Measurements from ENCODE around the gene DNAI4. TPM values are rescaled to one million over a fixed set of nuclear protein-coding genes. Genes with fewer than 3 reads are reported as not detected.

The DNAI4 gene
- total and polyA plus RNA-seq, 2 experiments from 2014 or later: 3.2 to 9.9 TPM

- no peak for TF ChIP-seq EZH2phosphoT487 (IDR thresholded peaks at IDR 0.05; ENCODE audit: insufficient read depth, low read depth)
- TF ChIP-seq EZH2 (IDR thresholded peaks at IDR 0.05; ENCODE audit: insufficient read depth, poor library complexity, severe bottlenecking): no peak
- peak overlapping the region; percentile 96 for H3K4me2 ChIP-seq (ENCODE audit: unreplicated experiment)
- H3K9ac ChIP-seq: peak overlapping the region; percentile 95; the same call in 1 of the 2 replicates
These were observed 2.9 kb upstream of the DNAI4 start for GRCh38 chr1:66927528-66927927.

DNA sequence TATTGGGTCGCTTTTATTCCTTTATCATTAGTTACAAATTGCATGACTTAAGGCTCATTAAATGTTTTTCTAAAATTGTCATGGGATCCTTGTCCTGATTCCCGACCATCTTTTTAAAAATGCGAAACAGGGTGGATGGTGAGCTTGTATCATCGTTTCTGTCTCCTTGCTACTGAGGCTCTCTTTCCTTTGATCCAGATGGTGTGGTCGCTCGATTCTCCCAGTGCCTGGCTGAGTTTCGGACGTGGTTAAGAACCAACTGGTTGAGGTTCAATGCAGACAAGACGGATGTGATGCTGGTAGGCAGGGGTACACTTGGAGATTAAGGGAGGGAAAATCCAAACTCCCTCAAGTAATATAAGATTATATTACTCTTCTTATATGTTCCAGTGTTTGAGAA, 1.3 kb upstream of the DNAI4 start:
- in situ Hi-C loops (cut with MboI): no loop called here
- no peaks in the 10 kb centered on the region for H4K20me1 ChIP-seq (ENCODE audit: insufficient read depth)
- peak overlapping the region; percentile 85 for H3K4me3 ChIP-seq
- no peak for TF ChIP-seq EZH2phosphoT487 (IDR thresholded peaks at IDR 0.05; ENCODE audit: insufficient read depth, low read depth)
- no peak for TF ChIP-seq EZH2 (IDR thresholded peaks at IDR 0.05; ENCODE audit: insufficient read depth, poor library complexity, severe bottlenecking)
- DNase-seq: peak; percentile 31
- H3K4me2 ChIP-seq (ENCODE audit: unreplicated experiment): peak overlapping the region; percentile 96
- no peaks in the 10 kb centered on the region for H3K9me3 ChIP-seq (ENCODE audit: low read depth)
- peaks cover 26% of the 10 kb centered on the region for H3F3A ChIP-seq (ENCODE audit: insufficient read depth)
- H3K79me2 ChIP-seq (ENCODE audit: insufficient read depth): peaks cover 80% of the 10 kb centered on the region
- H3K4me1 ChIP-seq (ENCODE audit: insufficient read depth): peaks cover 31% of the 10 kb centered on the region
- 34 to 38% methylated on average over 9 of the region's 9 CpGs for WGBS, 2 experiments (ENCODE audit: low coverage in 1 of 2, low lambda C conversion rate in 2 of 2, missing lambda C conversion rate in 2 of 2)
- H3K27me3 ChIP-seq (replicated peaks; ENCODE audit: insufficient read depth): no peaks in the 10 kb centered on the region
- H3K9me2 ChIP-seq (ENCODE audit: insufficient read depth): no peaks in the 10 kb centered on the region
- peak overlapping the region; percentile 95 for H3K9ac ChIP-seq
- H3K27ac ChIP-seq: peak overlapping the region; percentile 93
- H3K36me3 ChIP-seq (ENCODE audit: low read depth): no peaks in the 10 kb centered on the region
- H2AFZ ChIP-seq: peak overlapping the region; percentile 83

More at GRCh38 chr1:66927528-66927927, 2.9 kb upstream of the DNAI4 start:
- H3K27me3 ChIP-seq (replicated peaks; ENCODE audit: insufficient read depth): no peaks in the 10 kb centered on the region
- H3F3A ChIP-seq (ENCODE audit: insufficient read depth): peaks cover 34% of the 10 kb centered on the region
- H3K9me3 ChIP-seq (ENCODE audit: low read depth): no peaks in the 10 kb centered on the region
- peaks cover 37% of the 10 kb centered on the region for H3K4me1 ChIP-seq (ENCODE audit: insufficient read depth)
- peaks cover 80% of the 10 kb centered on the region for H3K79me2 ChIP-seq (ENCODE audit: insufficient read depth)
- in situ Hi-C loops (cut with MboI): no loop called here
- H4K20me1 ChIP-seq (ENCODE audit: insufficient read depth): 0 out of 2 replicates have a peak, but pooled peaks cover 2% of the 10 kb centered on the region
- H3K36me3 ChIP-seq (ENCODE audit: low read depth): no peaks in the 10 kb centered on the region
- no peak overlapping the region for H2AFZ ChIP-seq
- DNase-seq: peak; percentile 38
- no peak overlapping the region for H3K4me3 ChIP-seq
- no peak overlapping the region for H3K27ac ChIP-seq
- no peaks in the 10 kb centered on the region for H3K9me2 ChIP-seq (ENCODE audit: insufficient read depth)

DNA sequence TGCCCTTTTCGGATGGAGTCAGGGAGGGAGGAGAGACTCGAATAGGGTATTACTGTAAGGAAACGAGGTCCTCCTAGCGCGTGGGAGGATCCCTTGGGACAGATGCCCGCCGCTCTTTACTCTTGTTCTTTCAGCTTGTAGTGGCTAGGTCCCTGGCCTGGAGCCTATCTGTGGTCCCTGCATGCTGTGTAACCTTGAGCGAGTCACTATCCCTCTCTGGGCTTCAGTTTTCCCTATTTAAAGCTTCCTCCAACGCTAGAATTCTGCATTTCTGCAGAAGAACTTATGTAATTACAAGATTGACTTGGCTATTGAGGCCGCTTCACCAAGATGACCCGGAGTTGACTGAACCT, 878 bp upstream of the DNAI4 start:
- Histone ChIP-seq H3K79me2 (ENCODE audit: insufficient read depth) (peaks cover 80% of the 10 kb centered on the region), H3F3A (ENCODE audit: insufficient read depth) (peaks cover 25% of the 10 kb centered on the region), H3K4me2 (ENCODE audit: unreplicated experiment) (peak overlapping the region; percentile 96), H4K20me1 (ENCODE audit: insufficient read depth) (no peaks in the 10 kb centered on the region), H3K9ac (peak overlapping the region; percentile 95), H2AFZ (peak overlapping the region; percentile 83), H3K4me1 (ENCODE audit: insufficient read depth) (peaks cover 31% of the 10 kb centered on the region), H3K4me3 (peak overlapping the region; percentile 85), H3K27ac (peak overlapping the region; percentile 93), H3K9me3 (ENCODE audit: low read depth) (no peaks in the 10 kb centered on the region), H3K9me2 (ENCODE audit: insufficient read depth) (no peaks in the 10 kb centered on the region), H3K36me3 (ENCODE audit: low read depth) (no peaks in the 10 kb centered on the region), H3K27me3 (replicated peaks; ENCODE audit: insufficient read depth) (no peaks in the 10 kb centered on the region)
- in situ Hi-C loops (cut with MboI): no loop called here
- 10 to 12% methylated on average over 11 of the region's 11 CpGs for WGBS, 2 experiments (ENCODE audit: low coverage in 1 of 2, low lambda C conversion rate in 2 of 2, missing lambda C conversion rate in 2 of 2)
- no peak for DNase-seq
- TF ChIP-seq EZH2phosphoT487 (IDR thresholded peaks at IDR 0.05; ENCODE audit: insufficient read depth, low read depth) (no peak), EZH2 (IDR thresholded peaks at IDR 0.05; ENCODE audit: insufficient read depth, poor library complexity, severe bottlenecking) (no peak)

GRCh38 chr1:66920543-66920942, 4.1 kb downstream of the DNAI4 start:
- H3K27ac ChIP-seq: no peak overlapping the region
- H3K4me2 ChIP-seq (ENCODE audit: unreplicated experiment): no peak overlapping the region
- H3F3A ChIP-seq (ENCODE audit: insufficient read depth): peaks cover 2% of the 10 kb centered on the region
- TF ChIP-seq EZH2 (IDR thresholded peaks at IDR 0.05; ENCODE audit: insufficient read depth, poor library complexity, severe bottlenecking) (no peak), EZH2phosphoT487 (IDR thresholded peaks at IDR 0.05; ENCODE audit: insufficient read depth, low read depth) (no peak)
- no peaks in the 10 kb centered on the region for H3K9me3 ChIP-seq (ENCODE audit: low read depth)
- DNase-seq: no peak
- peaks cover 40% of the 10 kb centered on the region for H3K79me2 ChIP-seq (ENCODE audit: insufficient read depth)
- H3K4me3 ChIP-seq: no peak overlapping the region
- H3K9me2 ChIP-seq (ENCODE audit: insufficient read depth): no peaks in the 10 kb centered on the region
- H3K27me3 ChIP-seq (replicated peaks; ENCODE audit: insufficient read depth): no peaks in the 10 kb centered on the region
- no peak overlapping the region for H2AFZ ChIP-seq
- no peaks in the 10 kb centered on the region for H4K20me1 ChIP-seq (ENCODE audit: insufficient read depth)
- 96 to 97% methylated on average over 2 of the region's 2 CpGs for WGBS, 2 experiments (ENCODE audit: low coverage in 1 of 2, low lambda C conversion rate in 2 of 2, missing lambda C conversion rate in 2 of 2)
- H3K4me1 ChIP-seq (ENCODE audit: insufficient read depth): 0 out of 2 replicates have a peak, but pooled peaks cover 3% of the 10 kb centered on the region
- no peaks in the 10 kb centered on the region for H3K36me3 ChIP-seq (ENCODE audit: low read depth)
- in situ Hi-C loops (cut with MboI): no loop called here
- H3K9ac ChIP-seq: no peak overlapping the region

GRCh38 chr1:66919828-66920227, 4.8 kb downstream of the DNAI4 start:
- Histone ChIP-seq H2AFZ (no peak overlapping the region), H3K27ac (no peak overlapping the region), H4K20me1 (ENCODE audit: insufficient read depth) (no peaks in the 10 kb centered on the region), H3K4me3 (no peak overlapping the region), H3K4me1 (ENCODE audit: insufficient read depth) (0 out of 2 replicates have a peak, but pooled peaks cover 3% of the 10 kb centered on the region), H3K4me2 (ENCODE audit: unreplicated experiment) (no peak overlapping the region), H3K9ac (no peak overlapping the region), H3K27me3 (replicated peaks; ENCODE audit: insufficient read depth) (no peaks in the 10 kb centered on the region), H3K79me2 (ENCODE audit: insufficient read depth) (peaks cover 40% of the 10 kb centered on the region), H3K36me3 (ENCODE audit: low read depth) (no peaks in the 10 kb centered on the region), H3K9me3 (ENCODE audit: low read depth) (no peaks in the 10 kb centered on the region), H3F3A (ENCODE audit: insufficient read depth) (no peaks in the 10 kb centered on the region), H3K9me2 (ENCODE audit: insufficient read depth) (no peaks in the 10 kb centered on the region)
- in situ Hi-C loops (cut with MboI): no loop called here
- TF ChIP-seq EZH2 (IDR thresholded peaks at IDR 0.05; ENCODE audit: insufficient read depth, poor library complexity, severe bottlenecking): no peak
- no peak for TF ChIP-seq EZH2phosphoT487 (IDR thresholded peaks at IDR 0.05; ENCODE audit: insufficient read depth, low read depth)
- no peak for DNase-seq
- 77 to 82% methylated on average over 3 of the region's 3 CpGs for WGBS, 2 experiments (ENCODE audit: low coverage in 1 of 2, low lambda C conversion rate in 2 of 2, missing lambda C conversion rate in 2 of 2)
